ENCODE data around the gene S100PBP.

Gene S100PBP

GRCh38 chr1:32860566-32860965, 43.1 kb downstream of the S100PBP start:
- TF ChIP-seq MAX (IDR thresholded peaks at IDR 0.05) (no peak), NFIC (IDR thresholded peaks at IDR 0.05) (no peak), YY1 (IDR thresholded peaks at IDR 0.05; ENCODE audit: low read depth) (no peak), CEBPB (IDR thresholded peaks at IDR 0.05) (no peak), FOXM1 (IDR thresholded peaks at IDR 0.05; ENCODE audit: borderline replicate concordance, low read depth) (no peak), TEAD4 (IDR thresholded peaks at IDR 0.05) (no peak), EGR1 (IDR thresholded peaks at IDR 0.05) (no peak), RAD21 (IDR thresholded peaks at IDR 0.05; ENCODE audit: low read depth) (no peak), REST (IDR thresholded peaks at IDR 0.05; ENCODE audit: low read depth) (no peak), CREB1 (IDR thresholded peaks at IDR 0.05; ENCODE audit: low read depth) (no peak), TCF12 (IDR thresholded peaks at IDR 0.05; ENCODE audit: low read depth) (no peak), ZBTB7A (IDR thresholded peaks at IDR 0.05; ENCODE audit: low read depth) (no peak), USF1 (IDR thresholded peaks at IDR 0.05) (no peak), EP300 (IDR thresholded peaks at IDR 0.05; ENCODE audit: borderline replicate concordance) (no peak), TAF1 (IDR thresholded peaks at IDR 0.05; ENCODE audit: low read depth) (no peak)

- TF ChIP-seq EGR1 (IDR thresholded peaks at IDR 0.05): no peak
- TF ChIP-seq CEBPB (IDR thresholded peaks at IDR 0.05): no peak
- no peak for TF ChIP-seq CREB1 (IDR thresholded peaks at IDR 0.05; ENCODE audit: low read depth)
- TF ChIP-seq FOXM1 (IDR thresholded peaks at IDR 0.05; ENCODE audit: borderline replicate concordance, low read depth): no peak
These were observed 44.6 kb downstream of the S100PBP start for GRCh38 chr1:32861904-32862695.

- TF ChIP-seq TAF1 (IDR thresholded peaks at IDR 0.05; ENCODE audit: low read depth) (no peak), EP300 (IDR thresholded peaks at IDR 0.05; ENCODE audit: borderline replicate concordance) (no peak), YY1 (IDR thresholded peaks at IDR 0.05; ENCODE audit: low read depth) (no peak), USF1 (IDR thresholded peaks at IDR 0.05) (no peak), TEAD4 (IDR thresholded peaks at IDR 0.05) (no peak), REST (IDR thresholded peaks at IDR 0.05; ENCODE audit: low read depth) (no peak), TCF12 (IDR thresholded peaks at IDR 0.05; ENCODE audit: low read depth) (no peak), RAD21 (IDR thresholded peaks at IDR 0.05; ENCODE audit: low read depth) (no peak), ZBTB7A (IDR thresholded peaks at IDR 0.05; ENCODE audit: low read depth) (no peak), FOXM1 (IDR thresholded peaks at IDR 0.05; ENCODE audit: borderline replicate concordance, low read depth) (no peak), CREB1 (IDR thresholded peaks at IDR 0.05; ENCODE audit: low read depth) (no peak), CEBPB (IDR thresholded peaks at IDR 0.05) (no peak), NFIC (IDR thresholded peaks at IDR 0.05) (no peak), EGR1 (IDR thresholded peaks at IDR 0.05) (no peak), MAX (IDR thresholded peaks at IDR 0.05) (no peak)
These were observed 45.9 kb downstream of the S100PBP start for GRCh38 chr1:32863218-32863880.

GRCh38 chr1:32863881-32864245, 46.4 kb downstream of the S100PBP start:
- TF ChIP-seq EGR1 (IDR thresholded peaks at IDR 0.05): no peak

- TF ChIP-seq NFIC (IDR thresholded peaks at IDR 0.05) (no peak), USF1 (IDR thresholded peaks at IDR 0.05) (no peak), REST (IDR thresholded peaks at IDR 0.05; ENCODE audit: low read depth) (no peak)
These were observed 47.0 kb downstream of the S100PBP start for GRCh38 chr1:32864375-32865019.

All from Ishikawa (cell line).